Measurements from ENCODE around the gene PCSK6.

GRCh38 chr15:101280007-101280406, 209.5 kb downstream of the PCSK6 start:
- TF ChIP-seq, protein P1, sequence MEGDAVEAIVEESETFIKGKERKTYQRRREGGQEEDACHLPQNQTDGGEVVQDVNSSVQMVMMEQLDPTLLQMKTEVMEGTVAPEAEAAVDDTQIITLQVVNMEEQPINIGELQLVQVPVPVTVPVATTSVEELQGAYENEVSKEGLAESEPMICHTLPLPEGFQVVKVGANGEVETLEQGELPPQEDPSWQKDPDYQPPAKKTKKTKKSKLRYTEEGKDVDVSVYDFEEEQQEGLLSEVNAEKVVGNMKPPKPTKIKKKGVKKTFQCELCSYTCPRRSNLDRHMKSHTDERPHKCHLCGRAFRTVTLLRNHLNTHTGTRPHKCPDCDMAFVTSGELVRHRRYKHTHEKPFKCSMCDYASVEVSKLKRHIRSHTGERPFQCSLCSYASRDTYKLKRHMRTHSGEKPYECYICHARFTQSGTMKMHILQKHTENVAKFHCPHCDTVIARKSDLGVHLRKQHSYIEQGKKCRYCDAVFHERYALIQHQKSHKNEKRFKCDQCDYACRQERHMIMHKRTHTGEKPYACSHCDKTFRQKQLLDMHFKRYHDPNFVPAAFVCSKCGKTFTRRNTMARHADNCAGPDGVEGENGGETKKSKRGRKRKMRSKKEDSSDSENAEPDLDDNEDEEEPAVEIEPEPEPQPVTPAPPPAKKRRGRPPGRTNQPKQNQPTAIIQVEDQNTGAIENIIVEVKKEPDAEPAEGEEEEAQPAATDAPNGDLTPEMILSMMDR (IDR thresholded peaks at IDR 0.05) = no peak
- TF ChIP-seq POLR2AphosphoS5 (IDR thresholded peaks at IDR 0.05) (no peak), POLR2A (IDR thresholded peaks at IDR 0.05) (no peak), EP300 (IDR thresholded peaks at IDR 0.05) (no peak)

Data from gastroesophageal sphincter (tissue), 3 donors.